Adrenal gland (tissue), 5 donors: ENCODE data around the gene CDC42SE1.

Experiments
- POLR2A ChIP-seq, 2 donors: fragments of 450-650 bp; IDR thresholded peaks; one replicate each; pipeline ENCODE4 v1.6.1; 2017; ENCODE audit warnings: antibody characterized with exemption in 2 of 2, mild to moderate bottlenecking in 2 of 2, moderate library complexity in 1 of 2
- TF ChIP-seq, protein P1 (sequence below), 6 experiments: fragments of 450-650 bp in 4 of 6; fragments of 200-600 bp in 2 of 6; sonication (generic) in 1 of 6; IDR thresholded peaks; 1 replicate in 5 of 6; 2 replicates in 1 of 6; pipeline versions ENCODE4 v1.5.1 to v1.8.0; 2016 to 2021; ENCODE audit warnings: antibody characterized with exemption in 6 of 6, mild to moderate bottlenecking in 2 of 6, moderate library complexity in 1 of 6
- donor health status: DM: no; HTN: no; CAD: no.

GRCh38 chr1:151002611-151003010 is 56.8 kb downstream of the CDC42SE1 start:
- no peak for TF ChIP-seq POLR2A (IDR thresholded peaks at IDR 0.05)
- TF ChIP-seq, protein P1, sequence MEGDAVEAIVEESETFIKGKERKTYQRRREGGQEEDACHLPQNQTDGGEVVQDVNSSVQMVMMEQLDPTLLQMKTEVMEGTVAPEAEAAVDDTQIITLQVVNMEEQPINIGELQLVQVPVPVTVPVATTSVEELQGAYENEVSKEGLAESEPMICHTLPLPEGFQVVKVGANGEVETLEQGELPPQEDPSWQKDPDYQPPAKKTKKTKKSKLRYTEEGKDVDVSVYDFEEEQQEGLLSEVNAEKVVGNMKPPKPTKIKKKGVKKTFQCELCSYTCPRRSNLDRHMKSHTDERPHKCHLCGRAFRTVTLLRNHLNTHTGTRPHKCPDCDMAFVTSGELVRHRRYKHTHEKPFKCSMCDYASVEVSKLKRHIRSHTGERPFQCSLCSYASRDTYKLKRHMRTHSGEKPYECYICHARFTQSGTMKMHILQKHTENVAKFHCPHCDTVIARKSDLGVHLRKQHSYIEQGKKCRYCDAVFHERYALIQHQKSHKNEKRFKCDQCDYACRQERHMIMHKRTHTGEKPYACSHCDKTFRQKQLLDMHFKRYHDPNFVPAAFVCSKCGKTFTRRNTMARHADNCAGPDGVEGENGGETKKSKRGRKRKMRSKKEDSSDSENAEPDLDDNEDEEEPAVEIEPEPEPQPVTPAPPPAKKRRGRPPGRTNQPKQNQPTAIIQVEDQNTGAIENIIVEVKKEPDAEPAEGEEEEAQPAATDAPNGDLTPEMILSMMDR (IDR thresholded peaks at IDR 0.05): no peak
